ENCODE measurements around the gene LAMB2. TPM values are rescaled to one million over a fixed set of nuclear protein-coding genes. Genes with fewer than 3 reads are reported as not detected.

The LAMB2 gene
- total RNA-seq, 1 donor, result 3.1 TPM

DNA sequence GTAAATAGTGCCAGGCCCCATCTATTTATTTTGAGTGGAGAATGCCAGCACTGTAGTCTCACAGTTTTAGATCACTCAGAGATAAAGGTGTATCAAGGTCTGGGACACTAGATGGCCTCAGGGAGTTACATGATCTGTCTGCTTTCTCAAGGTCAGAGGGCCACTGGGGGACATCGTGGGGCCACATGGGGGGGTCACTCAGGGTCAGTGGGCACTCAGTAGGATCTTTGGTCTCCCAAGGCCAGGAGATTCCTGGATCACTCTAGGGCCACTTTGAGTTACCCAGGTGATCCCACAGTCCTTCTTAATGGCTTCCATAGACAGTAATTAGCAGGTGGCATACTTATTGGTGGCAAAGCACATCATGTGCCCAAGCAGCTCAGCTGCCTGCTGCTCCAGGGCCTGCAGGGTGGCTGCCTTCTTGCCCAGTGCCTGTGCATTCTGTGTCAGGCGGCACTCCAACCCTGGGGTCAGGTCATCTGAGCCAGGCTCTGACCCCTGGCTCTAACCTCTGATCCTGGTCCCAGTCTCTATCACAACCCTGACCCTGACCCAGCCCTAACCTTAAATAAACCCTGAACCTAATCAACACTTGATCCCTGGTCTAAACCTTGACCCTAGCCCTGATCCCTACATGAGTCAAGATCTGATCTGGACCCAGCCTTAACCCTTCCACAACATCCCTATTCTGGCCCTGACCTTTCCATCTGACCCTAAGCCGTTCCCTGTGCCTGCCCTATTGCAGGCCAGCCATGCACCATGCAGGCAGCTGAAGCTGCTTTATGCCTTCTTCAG, 1.8 kb upstream of the LAMB2 start:
- Histone ChIP-seq H3K9me3 (ENCODE audit: low read depth, low read length) (no peaks in the 10 kb centered on the region), H3K4me3 (ENCODE audit: low read length) (no peak overlapping the region), H3K4me1 (ENCODE audit: insufficient read depth, low read length) (no peaks in the 10 kb centered on the region)

DNA sequence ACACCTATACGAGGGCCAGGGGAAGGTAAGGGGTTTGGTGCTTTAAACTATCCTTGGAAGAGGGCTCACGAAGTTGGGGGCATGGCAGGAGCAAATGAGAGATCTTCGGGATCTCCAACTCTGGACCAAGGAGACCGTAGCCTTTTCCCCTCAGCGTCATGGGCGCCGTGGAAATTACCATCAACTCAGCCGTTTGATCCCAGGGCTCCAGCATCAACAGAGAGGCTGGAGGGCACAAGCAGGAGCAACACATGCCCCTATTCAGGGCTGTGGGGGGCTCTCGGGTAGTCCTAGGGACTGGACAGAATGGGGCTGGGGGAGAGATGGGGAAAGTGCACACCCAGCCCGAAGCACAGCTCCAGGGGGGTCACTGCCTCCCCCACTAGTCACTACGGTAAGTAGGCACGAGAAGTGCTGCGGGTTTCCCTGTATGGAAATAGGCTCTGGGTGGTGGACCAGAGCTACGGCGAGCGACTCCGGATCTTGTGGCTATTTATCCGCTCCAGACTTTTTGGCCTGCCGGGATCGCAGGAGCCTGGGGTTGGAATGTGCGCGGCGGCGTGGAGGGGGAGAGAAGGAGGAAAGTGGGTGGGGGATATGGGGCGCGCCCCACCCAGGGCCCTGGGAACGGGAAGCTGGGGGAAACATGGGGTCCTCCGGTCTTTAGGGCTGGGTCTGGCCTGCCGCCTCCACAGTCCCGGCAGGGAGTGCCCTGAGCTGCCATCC, 539 bp upstream of the LAMB2 start:
- no peaks in the 10 kb centered on the region for H3K4me1 ChIP-seq (ENCODE audit: insufficient read depth, low read length)
- H3K9me3 ChIP-seq (ENCODE audit: low read depth, low read length), result no peaks in the 10 kb centered on the region
- H3K27me3 ChIP-seq (ENCODE audit: insufficient read depth, low read length), result no peaks in the 10 kb centered on the region
- H3K4me3 ChIP-seq (ENCODE audit: low read length), result peak overlapping the region; percentile 16

More for the DNA sequence above, 1.8 kb upstream of the LAMB2 start:
- H3K27me3 ChIP-seq (ENCODE audit: insufficient read depth, low read length), result no peaks in the 10 kb centered on the region

DNA sequence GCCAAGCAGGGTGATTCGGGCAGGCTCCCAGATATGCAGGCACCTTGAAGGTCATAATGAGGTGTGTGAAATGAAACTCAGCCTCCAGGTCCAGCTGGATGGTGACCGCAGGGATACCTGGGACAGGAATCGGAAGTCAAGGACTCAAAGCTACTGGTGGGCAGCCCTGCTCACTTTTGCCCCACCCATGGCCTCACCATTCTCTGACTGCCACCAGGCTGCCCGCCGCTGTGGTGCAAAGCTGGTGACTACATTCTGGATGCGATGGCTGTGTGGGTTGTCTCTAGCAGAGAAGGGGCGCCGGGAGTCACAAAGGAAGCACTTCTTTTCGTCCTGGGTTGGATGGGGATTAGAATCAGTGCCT, 795 bp downstream of the LAMB2 start:
- H3K9me3 ChIP-seq (ENCODE audit: low read depth, low read length), result no peaks in the 10 kb centered on the region
- H3K4me3 ChIP-seq (ENCODE audit: low read length), result no peak overlapping the region
- no peaks in the 10 kb centered on the region for H3K4me1 ChIP-seq (ENCODE audit: insufficient read depth, low read length)
- H3K27me3 ChIP-seq (ENCODE audit: insufficient read depth, low read length), result no peaks in the 10 kb centered on the region

DNA sequence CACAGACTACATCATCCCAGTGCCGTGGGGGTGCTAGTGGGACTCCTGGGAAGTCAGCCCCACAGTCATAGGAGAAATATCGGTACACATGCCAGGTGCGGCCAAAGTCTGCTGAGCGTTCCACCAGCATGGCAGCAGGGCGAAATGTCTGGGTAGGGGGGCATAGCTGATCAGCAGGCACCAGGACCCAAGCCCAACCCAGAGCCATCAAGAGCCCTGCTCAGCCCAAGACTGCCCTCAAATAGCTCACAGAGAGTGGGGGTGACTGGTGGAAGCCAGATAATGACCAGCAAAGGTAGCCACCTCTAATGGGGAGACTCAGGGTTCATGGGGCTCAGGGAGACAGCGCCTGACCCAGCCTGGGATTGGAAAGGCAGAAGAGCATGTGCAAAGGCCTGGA, 1.3 kb downstream of the LAMB2 start:
- Histone ChIP-seq H3K4me3 (ENCODE audit: low read length) (no peak overlapping the region), H3K4me1 (ENCODE audit: insufficient read depth, low read length) (no peaks in the 10 kb centered on the region), H3K27me3 (ENCODE audit: insufficient read depth, low read length) (no peaks in the 10 kb centered on the region), H3K9me3 (ENCODE audit: low read depth, low read length) (no peaks in the 10 kb centered on the region)

DNA sequence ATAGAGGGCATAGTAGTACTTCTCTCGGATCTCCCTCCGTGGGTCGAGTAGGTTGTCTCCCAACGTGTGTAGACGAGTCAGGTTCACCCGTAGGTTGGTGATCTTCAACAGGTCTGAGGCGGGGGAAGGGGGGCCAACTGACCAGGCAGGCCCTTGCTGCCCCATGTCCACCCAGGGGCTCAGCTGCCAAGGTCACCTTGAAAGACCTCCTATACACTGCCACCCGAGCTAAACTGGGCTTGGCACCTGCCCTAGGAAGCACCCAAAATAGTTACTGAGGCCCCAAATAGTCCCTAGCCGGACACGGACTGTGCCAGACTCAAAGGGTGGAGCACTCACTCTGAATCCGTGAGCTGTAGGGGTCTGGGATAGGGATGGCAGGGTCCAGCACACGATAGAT, 1.8 kb downstream of the LAMB2 start:
- Histone ChIP-seq H3K4me3 (ENCODE audit: low read length) (no peak overlapping the region), H3K27me3 (ENCODE audit: insufficient read depth, low read length) (no peaks in the 10 kb centered on the region), H3K4me1 (ENCODE audit: insufficient read depth, low read length) (no peaks in the 10 kb centered on the region), H3K9me3 (ENCODE audit: low read depth, low read length) (no peaks in the 10 kb centered on the region)

DNA sequence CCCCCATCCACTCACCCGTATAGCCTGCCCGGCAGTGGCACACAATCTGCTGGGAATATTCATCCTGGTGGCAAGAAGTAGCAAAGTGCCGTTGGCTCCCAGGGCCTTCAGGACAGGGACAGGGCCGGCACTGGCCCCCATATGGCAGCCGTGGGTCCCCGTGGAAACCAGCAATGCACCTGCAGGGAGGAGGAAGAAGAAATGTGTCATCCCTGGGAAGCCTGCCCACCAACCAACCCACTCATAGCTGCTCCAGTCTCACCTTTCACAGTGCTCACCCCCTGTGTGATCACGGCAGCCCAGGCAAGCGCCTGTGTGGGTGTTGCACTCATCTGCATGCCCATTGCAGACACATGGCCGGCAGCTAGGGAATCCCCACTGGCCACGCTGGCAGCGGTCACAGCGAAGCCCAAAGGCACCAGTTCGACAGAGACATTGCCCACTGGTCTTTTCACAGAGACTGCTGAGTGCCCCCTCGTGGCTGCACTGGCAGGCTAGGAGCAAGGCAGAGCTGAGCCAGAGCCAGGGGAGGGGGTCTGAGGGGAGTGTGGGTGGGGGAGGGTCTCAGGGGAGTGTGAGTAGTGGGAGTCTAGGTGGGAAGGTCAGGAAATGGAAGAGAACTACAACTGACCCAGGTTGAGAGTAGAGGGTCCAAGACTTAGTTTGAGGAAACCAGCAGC, 7.7 kb downstream of the LAMB2 start:
- no peaks in the 10 kb centered on the region for H3K9me3 ChIP-seq (ENCODE audit: low read depth, low read length)
- peaks cover 10% of the 10 kb centered on the region for H3K4me1 ChIP-seq (ENCODE audit: insufficient read depth, low read length)
- no peak overlapping the region for H3K4me3 ChIP-seq (ENCODE audit: low read length)
- H3K27me3 ChIP-seq (ENCODE audit: insufficient read depth, low read length), result no peaks in the 10 kb centered on the region

DNA sequence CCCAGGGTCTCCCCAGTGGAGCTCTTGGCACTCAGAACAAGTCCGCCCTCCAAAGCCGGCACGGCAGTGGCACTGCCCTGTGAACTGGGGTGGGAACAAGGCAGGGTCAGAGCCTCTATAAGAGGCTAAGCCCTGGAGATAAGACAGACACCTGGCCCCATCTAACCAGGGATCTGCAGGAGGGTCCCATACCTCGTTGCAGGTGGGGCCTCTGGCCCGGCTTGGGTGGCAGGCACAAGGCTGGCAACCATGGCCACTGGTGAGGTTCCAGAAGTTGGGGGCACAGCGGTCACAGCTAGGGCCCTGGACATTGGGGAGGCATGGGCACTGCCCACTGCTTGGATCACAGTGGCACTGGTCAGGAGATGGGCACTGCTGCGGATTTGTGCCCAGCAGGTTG, 8.6 kb downstream of the LAMB2 start:
- Histone ChIP-seq H3K4me1 (ENCODE audit: insufficient read depth, low read length) (peaks cover 19% of the 10 kb centered on the region), H3K9me3 (ENCODE audit: low read depth, low read length) (no peaks in the 10 kb centered on the region), H3K27me3 (ENCODE audit: insufficient read depth, low read length) (no peaks in the 10 kb centered on the region), H3K4me3 (ENCODE audit: low read length) (no peak overlapping the region)

DNA sequence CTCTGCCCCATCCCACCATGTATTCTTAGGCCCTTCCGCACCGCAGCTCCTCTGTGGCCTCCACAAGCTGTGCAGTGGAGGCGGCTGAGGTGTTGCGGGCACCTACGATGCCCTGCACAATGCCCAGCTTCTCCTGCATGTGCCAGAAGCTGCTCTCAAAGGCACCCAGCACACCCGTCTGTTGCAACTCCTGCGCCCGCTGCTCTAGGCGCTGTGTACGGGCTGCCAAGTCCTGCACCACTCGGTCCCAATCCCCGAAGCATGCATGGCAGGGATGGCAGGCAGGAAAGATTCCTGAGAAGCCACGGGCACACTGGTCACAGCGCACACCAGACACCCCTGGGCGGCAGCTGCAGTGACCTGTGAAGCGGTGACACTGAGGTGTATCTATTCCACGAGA, 9.2 kb downstream of the LAMB2 start:
- Histone ChIP-seq H3K4me1 (ENCODE audit: insufficient read depth, low read length) (peaks cover 24% of the 10 kb centered on the region), H3K4me3 (ENCODE audit: low read length) (no peak overlapping the region), H3K27me3 (ENCODE audit: insufficient read depth, low read length) (no peaks in the 10 kb centered on the region), H3K9me3 (ENCODE audit: low read depth, low read length) (no peaks in the 10 kb centered on the region)

DNA sequence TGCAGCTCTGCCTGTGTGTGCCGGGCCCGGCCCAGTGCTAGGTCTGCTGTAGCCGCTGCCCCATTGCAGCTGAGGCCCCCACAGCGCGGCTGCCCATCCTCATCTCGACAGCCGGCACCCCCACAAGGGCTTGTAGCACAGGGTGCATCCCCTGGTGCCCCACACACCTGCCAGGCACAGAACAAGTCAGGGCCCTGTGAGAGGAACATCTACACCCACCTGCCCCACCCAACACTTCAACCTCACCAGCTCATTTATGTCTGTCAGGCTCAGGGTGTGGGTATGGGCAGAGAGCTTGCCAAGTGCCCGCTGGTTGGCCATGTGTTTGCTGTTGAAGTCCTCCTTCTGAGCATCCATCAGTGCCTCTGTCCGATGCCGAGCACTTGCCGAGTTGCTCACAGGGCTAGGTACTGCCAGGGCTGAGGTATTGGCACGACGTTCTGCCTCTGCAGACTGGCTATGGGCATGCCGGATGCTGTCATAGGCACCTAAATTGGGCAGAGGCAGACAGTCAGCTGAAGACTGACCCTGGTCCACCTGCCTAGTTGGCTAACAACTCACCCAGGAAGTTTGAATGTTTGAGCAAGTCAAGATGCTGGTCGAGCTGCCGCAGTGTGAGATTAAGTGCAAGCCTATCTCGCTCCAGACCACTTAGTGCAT, 9.8 kb downstream of the LAMB2 start:
- no peak overlapping the region for H3K4me3 ChIP-seq (ENCODE audit: low read length)

DNA sequence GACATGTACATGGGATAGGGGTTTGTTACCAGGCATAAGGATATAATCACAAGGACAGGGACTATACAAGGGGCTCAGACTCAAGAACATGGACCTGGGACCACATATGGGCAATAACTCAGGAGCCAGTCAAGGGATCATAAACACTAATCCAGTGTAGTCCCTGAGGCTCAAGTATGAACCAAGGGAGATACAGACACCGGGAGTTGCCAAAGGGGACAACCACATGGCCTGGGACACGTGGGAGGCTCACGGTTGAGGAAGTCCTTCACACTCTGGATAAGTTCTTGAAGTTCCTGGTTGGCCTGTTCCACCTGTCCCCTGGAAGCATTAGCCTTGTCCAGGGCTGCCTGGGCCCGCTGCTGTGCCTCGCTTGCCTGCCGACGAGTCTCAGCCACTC, 10.4 kb downstream of the LAMB2 start:
- Histone ChIP-seq H3K9me3 (ENCODE audit: low read depth, low read length) (no peaks in the 10 kb centered on the region), H3K4me1 (ENCODE audit: insufficient read depth, low read length) (peaks cover 24% of the 10 kb centered on the region), H3K4me3 (ENCODE audit: low read length) (no peak overlapping the region), H3K27me3 (ENCODE audit: insufficient read depth, low read length) (no peaks in the 10 kb centered on the region)

More for the DNA sequence above, 9.8 kb downstream of the LAMB2 start:
- peaks cover 24% of the 10 kb centered on the region for H3K4me1 ChIP-seq (ENCODE audit: insufficient read depth, low read length)
- no peaks in the 10 kb centered on the region for H3K9me3 ChIP-seq (ENCODE audit: low read depth, low read length)
- H3K27me3 ChIP-seq (ENCODE audit: insufficient read depth, low read length), result no peaks in the 10 kb centered on the region

DNA sequence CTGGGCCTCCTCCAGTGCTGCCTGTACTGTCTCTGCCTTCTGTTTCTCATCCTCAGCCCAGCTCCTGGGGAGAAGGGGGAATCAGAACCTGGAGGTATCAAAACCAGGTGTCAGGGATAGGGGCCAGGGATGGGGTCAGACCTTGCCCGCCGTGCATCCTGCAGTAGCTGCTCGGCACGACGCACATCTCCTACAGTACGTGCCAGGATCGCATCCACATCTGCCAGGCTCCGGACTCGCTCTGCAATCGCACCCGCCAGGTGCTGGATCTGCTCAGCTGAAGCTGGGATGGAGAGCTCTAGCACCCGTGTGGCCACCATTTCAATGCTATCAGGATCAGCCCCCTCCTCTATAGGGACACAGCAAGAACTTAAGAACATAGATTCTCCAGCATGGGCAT, 10.8 kb downstream of the LAMB2 start:
- H3K4me1 ChIP-seq (ENCODE audit: insufficient read depth, low read length), result peaks cover 24% of the 10 kb centered on the region
- H3K9me3 ChIP-seq (ENCODE audit: low read depth, low read length), result no peaks in the 10 kb centered on the region
- no peak overlapping the region for H3K4me3 ChIP-seq (ENCODE audit: low read length)
- no peaks in the 10 kb centered on the region for H3K27me3 ChIP-seq (ENCODE audit: insufficient read depth, low read length)

DNA sequence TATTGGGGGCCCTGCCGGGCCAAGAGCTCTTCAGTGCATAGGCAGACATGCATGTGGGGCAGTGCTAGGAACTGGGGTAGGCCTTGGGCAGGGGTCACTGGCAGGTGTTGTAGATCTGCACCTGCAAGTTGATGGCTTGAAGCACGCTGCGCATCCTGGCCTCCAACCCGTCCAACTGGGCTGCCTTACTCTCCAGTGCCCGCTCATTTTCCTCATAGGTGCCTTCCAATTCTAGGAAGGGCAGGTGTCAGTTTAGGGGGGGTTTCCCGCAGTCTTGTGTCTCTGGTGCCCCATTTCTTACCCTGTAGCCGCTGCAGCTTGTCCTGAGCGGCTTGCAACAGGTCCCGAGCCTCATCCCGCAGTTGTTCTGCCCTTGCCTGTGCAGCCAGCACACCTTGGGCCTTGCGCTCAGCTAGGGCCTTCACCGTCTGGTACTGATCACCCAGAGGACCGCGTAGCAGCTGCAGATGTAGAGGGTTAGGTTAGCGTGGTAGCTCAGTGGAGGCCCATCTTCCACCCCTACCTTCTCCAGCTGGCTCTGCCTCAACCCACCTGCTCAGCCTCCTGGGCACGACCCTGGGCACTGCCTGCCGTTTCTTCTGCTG, 11.6 kb downstream of the LAMB2 start:
- Histone ChIP-seq H3K4me3 (ENCODE audit: low read length) (peak overlapping the region; percentile 95), H3K27me3 (ENCODE audit: insufficient read depth, low read length) (no peaks in the 10 kb centered on the region), H3K4me1 (ENCODE audit: insufficient read depth, low read length) (peaks cover 24% of the 10 kb centered on the region), H3K9me3 (ENCODE audit: low read depth, low read length) (no peaks in the 10 kb centered on the region)

DNA sequence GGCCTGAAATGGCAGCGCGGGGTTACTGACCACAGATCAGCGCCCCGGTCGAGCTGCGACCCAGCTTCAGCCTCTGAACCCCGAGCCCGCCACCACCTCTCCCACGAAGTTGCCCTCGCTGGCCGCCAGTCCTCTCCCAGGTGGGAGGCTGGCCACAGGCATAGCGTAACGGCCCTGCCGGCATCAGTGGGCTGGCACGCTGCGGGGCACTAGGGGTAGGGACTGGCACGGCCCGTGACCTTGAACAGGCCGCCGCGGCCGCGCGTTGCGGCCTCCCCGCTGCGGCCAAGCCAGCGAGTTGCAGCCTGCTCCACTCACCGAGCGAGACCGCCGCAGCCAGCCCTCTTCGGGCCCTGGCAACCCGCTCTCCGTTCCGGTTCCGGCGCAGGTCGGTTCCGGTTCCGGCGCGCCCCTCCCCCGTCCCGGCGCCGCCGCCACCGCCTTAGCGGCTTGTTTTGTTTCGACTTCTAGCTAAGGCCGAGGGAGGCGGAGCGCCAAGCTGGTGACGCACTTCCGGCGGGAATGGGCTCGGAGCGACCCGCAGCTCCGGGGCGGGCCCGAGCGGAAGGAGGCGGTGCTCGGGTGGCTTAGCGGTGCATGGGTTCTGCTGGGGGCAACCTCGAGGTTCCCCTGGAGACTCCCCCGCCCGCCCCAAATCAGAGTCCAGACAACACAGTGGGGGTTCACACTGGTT, 12.3 kb downstream of the LAMB2 start, which contains the start of gene USP19:
Gene USP19, minus strand, starts transcription at position 386 of the 694 bp plus-strand sequence. CDS start 1,678 bp downstream, outside the sequence.
- peak within 1 kb of the TSS; percentile 95 for H3K4me3 ChIP-seq (ENCODE audit: low read length)
- no peaks in the 10 kb centered on the region for H3K27me3 ChIP-seq (ENCODE audit: insufficient read depth, low read length)
- H3K4me1 ChIP-seq (ENCODE audit: insufficient read depth, low read length), result peaks cover 24% of the 10 kb centered on the region
- no peaks in the 10 kb centered on the region for H3K9me3 ChIP-seq (ENCODE audit: low read depth, low read length)

DNA sequence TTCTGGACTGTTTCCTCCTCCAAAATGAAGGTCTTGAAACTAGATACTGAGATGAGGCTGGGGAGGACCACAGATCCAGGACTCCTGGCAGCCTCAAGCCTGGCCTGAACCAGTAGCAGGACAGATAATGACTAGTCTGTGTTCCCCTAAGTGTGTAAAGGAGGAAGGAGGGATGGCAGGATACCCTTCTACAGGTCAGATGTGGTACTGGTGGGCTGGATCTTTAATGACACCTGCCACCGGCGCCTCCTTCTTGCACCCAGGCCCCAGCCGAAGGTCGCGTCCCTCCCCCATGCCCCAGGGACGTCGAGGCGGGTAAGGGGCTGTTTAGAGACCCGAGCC, 12.8 kb downstream of the LAMB2 start:
- Histone ChIP-seq H3K4me1 (ENCODE audit: insufficient read depth, low read length) (peaks cover 24% of the 10 kb centered on the region), H3K27me3 (ENCODE audit: insufficient read depth, low read length) (no peaks in the 10 kb centered on the region), H3K9me3 (ENCODE audit: low read depth, low read length) (no peaks in the 10 kb centered on the region), H3K4me3 (ENCODE audit: low read length) (peak overlapping the region; percentile 95)

All from mononuclear cell (primary cell).